Measurements from ENCODE around the gene TACR1.

DNA sequence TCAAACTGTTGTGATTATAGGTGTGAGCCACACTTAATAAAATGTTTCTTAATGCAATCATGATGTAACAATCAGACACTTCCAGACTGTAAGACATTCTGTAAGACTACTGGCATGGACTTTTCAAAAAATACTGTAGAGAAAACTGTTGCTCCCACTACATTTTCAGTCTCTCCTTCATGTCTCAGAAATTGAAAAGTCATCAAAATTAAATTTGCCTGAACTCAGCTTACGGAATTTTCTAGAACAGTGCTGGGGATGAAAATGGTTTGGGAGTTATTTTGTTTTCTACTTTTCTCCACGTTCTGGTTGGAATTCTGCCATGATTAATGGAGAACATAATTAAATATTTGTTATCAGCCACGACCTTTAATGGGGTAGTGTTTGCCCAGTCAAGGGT, 26.8 kb upstream of the TACR1 start:
- TF ChIP-seq POLR2A (IDR thresholded peaks at IDR 0.05), result no peak
- TF ChIP-seq, protein P1, sequence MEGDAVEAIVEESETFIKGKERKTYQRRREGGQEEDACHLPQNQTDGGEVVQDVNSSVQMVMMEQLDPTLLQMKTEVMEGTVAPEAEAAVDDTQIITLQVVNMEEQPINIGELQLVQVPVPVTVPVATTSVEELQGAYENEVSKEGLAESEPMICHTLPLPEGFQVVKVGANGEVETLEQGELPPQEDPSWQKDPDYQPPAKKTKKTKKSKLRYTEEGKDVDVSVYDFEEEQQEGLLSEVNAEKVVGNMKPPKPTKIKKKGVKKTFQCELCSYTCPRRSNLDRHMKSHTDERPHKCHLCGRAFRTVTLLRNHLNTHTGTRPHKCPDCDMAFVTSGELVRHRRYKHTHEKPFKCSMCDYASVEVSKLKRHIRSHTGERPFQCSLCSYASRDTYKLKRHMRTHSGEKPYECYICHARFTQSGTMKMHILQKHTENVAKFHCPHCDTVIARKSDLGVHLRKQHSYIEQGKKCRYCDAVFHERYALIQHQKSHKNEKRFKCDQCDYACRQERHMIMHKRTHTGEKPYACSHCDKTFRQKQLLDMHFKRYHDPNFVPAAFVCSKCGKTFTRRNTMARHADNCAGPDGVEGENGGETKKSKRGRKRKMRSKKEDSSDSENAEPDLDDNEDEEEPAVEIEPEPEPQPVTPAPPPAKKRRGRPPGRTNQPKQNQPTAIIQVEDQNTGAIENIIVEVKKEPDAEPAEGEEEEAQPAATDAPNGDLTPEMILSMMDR (IDR thresholded peaks at IDR 0.05), result no peak
